ENCODE measurements around the gene SECISBP2. TPM values are rescaled to one million over a fixed set of nuclear protein-coding genes. Genes with fewer than 3 reads are reported as not detected.
A peak's percentile ranks its signal among the peaks of the same experiment; 100 is the strongest.

Gene SECISBP2
- total and polyA plus RNA-seq, 2 experiments from 2014 or later = 77.7 to 86.8 TPM

DNA sequence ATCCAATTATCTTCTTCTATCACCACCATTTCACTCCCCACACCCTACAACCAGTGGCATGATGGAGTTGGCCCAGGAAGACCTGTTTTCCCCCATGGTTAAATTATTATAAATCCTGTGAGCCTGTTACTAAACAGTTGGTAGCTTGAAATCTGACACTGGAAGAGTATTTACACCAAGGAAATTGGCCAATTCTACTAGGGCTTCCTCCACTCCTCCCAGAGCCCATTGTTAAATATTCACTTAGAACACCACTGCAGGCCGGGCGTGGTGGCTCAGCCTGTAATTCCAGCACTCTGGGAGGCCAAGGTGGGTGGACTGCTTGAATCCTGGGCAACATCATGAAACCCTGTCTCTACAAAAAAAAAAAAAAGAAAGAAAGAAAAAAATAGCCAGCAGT lies 39.7 kb upstream of the SECISBP2 start (continued):
- no peak for TF ChIP-seq EZH2 (IDR thresholded peaks at IDR 0.05; ENCODE audit: low read depth, unreplicated experiment)
- TF ChIP-seq NANOG (IDR thresholded peaks at IDR 0.05; ENCODE audit: borderline replicate concordance) = no peak

DNA sequence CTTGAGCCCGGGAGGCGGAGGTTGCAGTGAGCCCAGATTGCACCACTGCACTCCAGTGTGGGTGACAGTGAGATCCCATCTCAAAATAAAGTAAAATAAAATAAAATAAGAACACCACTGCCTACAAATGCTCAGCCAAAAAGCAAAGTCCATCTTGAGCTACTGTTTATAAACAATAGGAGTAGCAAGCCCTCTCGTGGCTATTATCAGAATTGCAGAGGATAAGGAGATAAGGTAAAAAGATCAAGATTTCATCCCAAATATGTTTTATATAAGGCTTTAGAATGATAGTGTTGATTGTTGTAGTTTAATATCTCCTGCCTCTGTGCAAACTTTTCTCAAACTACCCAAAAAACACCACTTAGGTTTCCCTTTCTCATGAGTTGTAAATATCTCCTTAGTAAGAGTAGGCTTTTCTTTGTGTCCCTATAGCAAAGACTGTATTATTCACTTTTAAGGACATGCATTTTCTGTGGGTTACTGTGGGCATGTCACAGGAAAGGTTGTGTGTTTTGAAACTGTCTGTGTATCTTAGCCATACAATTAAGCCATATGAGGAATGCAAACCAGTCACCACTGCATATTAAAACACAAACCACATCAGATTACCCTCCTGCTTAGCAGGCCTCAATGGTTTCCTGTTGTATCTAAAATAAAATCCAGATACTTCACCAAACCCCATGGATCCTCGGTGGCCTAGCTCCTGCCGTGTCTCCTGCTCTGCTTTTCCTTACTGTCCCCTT lies 39.1 kb upstream of the SECISBP2 start:
- Histone ChIP-seq H4K20me1 (replicated peaks; ENCODE audit: insufficient read depth) (no peaks in the 10 kb centered on the region), H3K79me2 (replicated peaks; ENCODE audit: insufficient read depth) (no peaks in the 10 kb centered on the region), H3K9me2 (ENCODE audit: insufficient read depth) (no peaks in the 10 kb centered on the region), H3K4me1 (ENCODE audit: insufficient read depth) (no peaks in the 10 kb centered on the region; the same call in 1 of the 2 replicates), H3K27ac (ENCODE audit: low read depth) (no peak overlapping the region), H2AFZ (no peak overlapping the region), H3F3A (replicated peaks; ENCODE audit: low read depth) (no peaks in the 10 kb centered on the region), H3K4me2 (no peak overlapping the region), H3K27me3 (ENCODE audit: insufficient read depth) (no peaks in the 10 kb centered on the region), H3K36me3 (ENCODE audit: insufficient read depth) (no peaks in the 10 kb centered on the region), H3K4me3 (no peak overlapping the region)
- peaks cover 27% of the 10 kb centered on the region for H3K9me3 Mint-ChIP-seq
- peaks cover 3% of the 10 kb centered on the region for H3K27me3 Mint-ChIP-seq (ENCODE audit: insufficient read depth, low read depth, poor library complexity)
- H3K27ac Mint-ChIP-seq = no peak overlapping the region
- no peak overlapping the region for H3K4me3 Mint-ChIP-seq
- TF ChIP-seq, protein P1, sequence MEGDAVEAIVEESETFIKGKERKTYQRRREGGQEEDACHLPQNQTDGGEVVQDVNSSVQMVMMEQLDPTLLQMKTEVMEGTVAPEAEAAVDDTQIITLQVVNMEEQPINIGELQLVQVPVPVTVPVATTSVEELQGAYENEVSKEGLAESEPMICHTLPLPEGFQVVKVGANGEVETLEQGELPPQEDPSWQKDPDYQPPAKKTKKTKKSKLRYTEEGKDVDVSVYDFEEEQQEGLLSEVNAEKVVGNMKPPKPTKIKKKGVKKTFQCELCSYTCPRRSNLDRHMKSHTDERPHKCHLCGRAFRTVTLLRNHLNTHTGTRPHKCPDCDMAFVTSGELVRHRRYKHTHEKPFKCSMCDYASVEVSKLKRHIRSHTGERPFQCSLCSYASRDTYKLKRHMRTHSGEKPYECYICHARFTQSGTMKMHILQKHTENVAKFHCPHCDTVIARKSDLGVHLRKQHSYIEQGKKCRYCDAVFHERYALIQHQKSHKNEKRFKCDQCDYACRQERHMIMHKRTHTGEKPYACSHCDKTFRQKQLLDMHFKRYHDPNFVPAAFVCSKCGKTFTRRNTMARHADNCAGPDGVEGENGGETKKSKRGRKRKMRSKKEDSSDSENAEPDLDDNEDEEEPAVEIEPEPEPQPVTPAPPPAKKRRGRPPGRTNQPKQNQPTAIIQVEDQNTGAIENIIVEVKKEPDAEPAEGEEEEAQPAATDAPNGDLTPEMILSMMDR (conservative IDR thresholded peaks at IDR 0.05; ENCODE audit: low read depth in 2 of 2) = peak; percentile 68 to 87
- TF ChIP-seq, protein P2, sequence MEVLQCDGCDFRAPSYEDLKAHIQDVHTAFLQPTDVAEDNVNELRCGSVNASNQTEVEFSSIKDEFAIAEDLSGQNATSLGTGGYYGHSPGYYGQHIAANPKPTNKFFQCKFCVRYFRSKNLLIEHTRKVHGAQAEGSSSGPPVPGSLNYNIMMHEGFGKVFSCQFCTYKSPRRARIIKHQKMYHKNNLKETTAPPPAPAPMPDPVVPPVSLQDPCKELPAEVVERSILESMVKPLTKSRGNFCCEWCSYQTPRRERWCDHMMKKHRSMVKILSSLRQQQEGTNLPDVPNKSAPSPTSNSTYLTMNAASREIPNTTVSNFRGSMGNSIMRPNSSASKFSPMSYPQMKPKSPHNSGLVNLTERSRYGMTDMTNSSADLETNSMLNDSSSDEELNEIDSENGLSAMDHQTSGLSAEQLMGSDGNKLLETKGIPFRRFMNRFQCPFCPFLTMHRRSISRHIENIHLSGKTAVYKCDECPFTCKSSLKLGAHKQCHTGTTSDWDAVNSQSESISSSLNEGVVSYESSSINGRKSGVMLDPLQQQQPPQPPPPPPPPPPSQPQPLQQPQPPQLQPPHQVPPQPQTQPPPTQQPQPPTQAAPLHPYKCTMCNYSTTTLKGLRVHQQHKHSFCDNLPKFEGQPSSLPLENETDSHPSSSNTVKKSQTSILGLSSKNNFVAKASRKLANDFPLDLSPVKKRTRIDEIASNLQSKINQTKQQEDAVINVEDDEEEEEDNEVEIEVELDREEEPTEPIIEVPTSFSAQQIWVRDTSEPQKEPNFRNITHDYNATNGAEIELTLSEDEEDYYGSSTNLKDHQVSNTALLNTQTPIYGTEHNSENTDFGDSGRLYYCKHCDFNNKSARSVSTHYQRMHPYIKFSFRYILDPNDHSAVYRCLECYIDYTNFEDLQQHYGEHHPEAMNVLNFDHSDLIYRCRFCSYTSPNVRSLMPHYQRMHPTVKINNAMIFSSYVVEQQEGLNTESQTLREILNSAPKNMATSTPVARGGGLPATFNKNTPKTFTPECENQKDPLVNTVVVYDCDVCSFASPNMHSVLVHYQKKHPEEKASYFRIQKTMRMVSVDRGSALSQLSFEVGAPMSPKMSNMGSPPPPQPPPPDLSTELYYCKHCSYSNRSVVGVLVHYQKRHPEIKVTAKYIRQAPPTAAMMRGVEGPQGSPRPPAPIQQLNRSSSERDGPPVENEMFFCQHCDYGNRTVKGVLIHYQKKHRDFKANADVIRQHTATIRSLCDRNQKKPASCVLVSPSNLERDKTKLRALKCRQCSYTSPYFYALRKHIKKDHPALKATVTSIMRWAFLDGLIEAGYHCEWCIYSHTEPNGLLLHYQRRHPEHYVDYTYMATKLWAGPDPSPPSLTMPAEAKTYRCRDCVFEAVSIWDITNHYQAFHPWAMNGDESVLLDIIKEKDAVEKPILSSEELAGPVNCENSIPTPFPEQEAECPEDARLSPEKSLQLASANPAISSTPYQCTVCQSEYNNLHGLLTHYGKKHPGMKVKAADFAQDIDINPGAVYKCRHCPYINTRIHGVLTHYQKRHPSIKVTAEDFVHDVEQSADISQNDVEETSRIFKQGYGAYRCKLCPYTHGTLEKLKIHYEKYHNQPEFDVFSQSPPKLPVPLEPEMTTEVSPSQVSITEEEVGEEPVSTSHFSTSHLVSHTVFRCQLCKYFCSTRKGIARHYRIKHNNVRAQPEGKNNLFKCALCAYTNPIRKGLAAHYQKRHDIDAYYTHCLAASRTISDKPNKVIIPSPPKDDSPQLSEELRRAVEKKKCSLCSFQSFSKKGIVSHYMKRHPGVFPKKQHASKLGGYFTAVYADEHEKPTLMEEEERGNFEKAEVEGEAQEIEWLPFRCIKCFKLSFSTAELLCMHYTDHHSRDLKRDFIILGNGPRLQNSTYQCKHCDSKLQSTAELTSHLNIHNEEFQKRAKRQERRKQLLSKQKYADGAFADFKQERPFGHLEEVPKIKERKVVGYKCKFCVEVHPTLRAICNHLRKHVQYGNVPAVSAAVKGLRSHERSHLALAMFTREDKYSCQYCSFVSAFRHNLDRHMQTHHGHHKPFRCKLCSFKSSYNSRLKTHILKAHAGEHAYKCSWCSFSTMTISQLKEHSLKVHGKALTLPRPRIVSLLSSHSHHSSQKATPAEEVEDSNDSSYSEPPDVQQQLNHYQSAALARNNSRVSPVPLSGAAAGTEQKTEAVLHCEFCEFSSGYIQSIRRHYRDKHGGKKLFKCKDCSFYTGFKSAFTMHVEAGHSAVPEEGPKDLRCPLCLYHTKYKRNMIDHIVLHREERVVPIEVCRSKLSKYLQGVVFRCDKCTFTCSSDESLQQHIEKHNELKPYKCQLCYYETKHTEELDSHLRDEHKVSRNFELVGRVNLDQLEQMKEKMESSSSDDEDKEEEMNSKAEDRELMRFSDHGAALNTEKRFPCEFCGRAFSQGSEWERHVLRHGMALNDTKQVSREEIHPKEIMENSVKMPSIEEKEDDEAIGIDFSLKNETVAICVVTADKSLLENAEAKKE (CRISPR knock-in tag; IDR thresholded peaks at IDR 0.05) = no peak
- peaks cover 3% of the 10 kb centered on the region; the same call in 1 of the 3 replicates for H3K4me1 Mint-ChIP-seq
- H3K36me3 Mint-ChIP-seq (ENCODE audit: low read depth) = peaks cover 37% of the 10 kb centered on the region
- peak; percentile 39; the same call in 2 of the 3 replicates for ATAC-seq
- DNase-seq (ENCODE audit: low spot score) = peak; percentile 85

All from GM23338 (cell line).